ENCODE measurements around the gene KIF13A. TPM values are rescaled to one million over a fixed set of nuclear protein-coding genes. Genes with fewer than 3 reads are reported as not detected.
"Not testable (repeated sequence)": the region's sequence is repeated elsewhere in the genome, so short reads cannot be mapped to it uniquely, and the experiment has no call there.

KIF13A gene
- polyA plus RNA-seq, 4 donors = 24.9 to 34.9 (median 28.7) TPM

DNA sequence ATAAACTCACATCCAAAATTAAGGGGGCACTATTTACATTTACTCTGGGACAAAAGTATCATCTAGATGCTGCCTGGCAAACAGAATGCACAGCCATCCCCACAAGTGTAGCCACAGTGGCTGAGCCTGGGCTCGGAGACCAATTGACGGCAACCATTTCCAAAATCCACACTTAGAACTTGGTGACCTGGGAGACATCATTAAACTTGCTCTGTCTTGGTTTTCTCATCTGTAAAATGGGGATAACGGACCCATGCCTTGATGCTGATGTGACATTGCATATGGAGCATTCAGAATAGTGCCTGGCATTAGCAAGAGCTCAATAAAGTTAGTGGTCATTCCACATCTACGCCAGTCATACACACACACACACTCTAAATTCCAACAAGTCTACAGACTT is 140.7 kb downstream of the KIF13A start:
- Histone ChIP-seq H3K27ac (ENCODE audit: low read depth in 1 of 3, low read length in 2 of 3) (no peak overlapping the region), H3K4me1 (ENCODE audit: control insufficient read depth in 3 of 3, insufficient read depth in 2 of 3, low read depth in 1 of 3, low read length in 2 of 3) (peaks cover 0 to 4% (median 0%) of the 10 kb centered on the region in 3 donors), H3K36me3 (ENCODE audit: control insufficient read depth in 3 of 3, insufficient read depth in 2 of 3, low read depth in 1 of 3, low read length in 3 of 3) (peaks cover 0 to 25% (median 6%) of the 10 kb centered on the region in 3 donors), H3K9me3 (ENCODE audit: control insufficient read depth in 2 of 2, insufficient read depth in 1 of 2, low read depth in 1 of 2, low read length in 1 of 2) (no peaks in the 10 kb centered on the region), H3K27me3 (ENCODE audit: control insufficient read depth in 3 of 3, insufficient read depth in 3 of 3, low read length in 3 of 3) (no peaks in the 10 kb centered on the region), H3K4me3 (ENCODE audit: low read depth in 1 of 3, low read length in 3 of 3) (no peak overlapping the region)
- 96 to 97% (median 96%) methylated on average over 4 of the region's 4 CpGs for WGBS, 3 donors
- DNase-seq (no peak), FAIRE-seq (no peak)

- WGBS, 3 donors = 71 to 77% (median 76%) methylated on average over 4 of the region's 4 CpGs
- no peak overlapping the region for H3K4me3 ChIP-seq (ENCODE audit: low read depth in 1 of 3, low read length in 3 of 3)
- no peak for FAIRE-seq
- DNase-seq = peak; percentile 11 to 12
- H3K27ac ChIP-seq (ENCODE audit: low read depth in 1 of 3, low read length in 2 of 3) = no peak overlapping the region
- no peaks in the 10 kb centered on the region for H3K9me3 ChIP-seq (ENCODE audit: control insufficient read depth in 2 of 2, insufficient read depth in 1 of 2, low read depth in 1 of 2, low read length in 1 of 2)
- peaks cover 0 to 24% (median 6%) of the 10 kb centered on the region in 3 donors for H3K36me3 ChIP-seq (ENCODE audit: control insufficient read depth in 3 of 3, insufficient read depth in 2 of 3, low read depth in 1 of 3, low read length in 3 of 3)
- H3K4me1 ChIP-seq (ENCODE audit: control insufficient read depth in 3 of 3, insufficient read depth in 2 of 3, low read depth in 1 of 3, low read length in 2 of 3) = peaks cover 0 to 4% (median 0%) of the 10 kb centered on the region in 3 donors
- no peaks in the 10 kb centered on the region for H3K27me3 ChIP-seq (ENCODE audit: control insufficient read depth in 3 of 3, insufficient read depth in 3 of 3, low read length in 3 of 3)
Measured at GRCh38 chr6:17845598-17845997, 141.8 kb downstream of the KIF13A start.

- not testable (repeated sequence) for H3K27ac ChIP-seq (ENCODE audit: low read depth in 1 of 3, low read length in 2 of 3); H3K27me3 ChIP-seq (ENCODE audit: control insufficient read depth in 3 of 3, insufficient read depth in 3 of 3, low read length in 3 of 3); H3K4me3 ChIP-seq (ENCODE audit: low read depth in 1 of 3, low read length in 3 of 3); H3K9me3 ChIP-seq (ENCODE audit: control insufficient read depth in 2 of 2, insufficient read depth in 1 of 2, low read depth in 1 of 2, low read length in 1 of 2); DNase-seq; H3K4me1 ChIP-seq (ENCODE audit: control insufficient read depth in 3 of 3, insufficient read depth in 2 of 3, low read depth in 1 of 3, low read length in 2 of 3); FAIRE-seq
- peaks cover 0 to 18% (median 2%) of the 10 kb centered on the region in 3 donors for H3K36me3 ChIP-seq (ENCODE audit: control insufficient read depth in 3 of 3, insufficient read depth in 2 of 3, low read depth in 1 of 3, low read length in 3 of 3)
- 84 to 86% (median 86%) methylated on average over 7 of the region's 7 CpGs for WGBS, 3 donors
Measured at GRCh38 chr6:17844967-17845366, 142.5 kb downstream of the KIF13A start.

GRCh38 chr6:17842934-17843821 is 144.3 kb downstream of the KIF13A start:
- 31 to 62% (median 46%) methylated on average over 8 of the region's 8 CpGs for WGBS, 3 donors
- DNase-seq (peak; percentile 45 to 50), FAIRE-seq (no peak)
- Histone ChIP-seq H3K4me3 (ENCODE audit: low read depth in 1 of 3, low read length in 3 of 3) (no peak overlapping the region), H3K27me3 (ENCODE audit: control insufficient read depth in 3 of 3, insufficient read depth in 3 of 3, low read length in 3 of 3) (no peaks in the 10 kb centered on the region), H3K4me1 (ENCODE audit: control insufficient read depth in 3 of 3, insufficient read depth in 2 of 3, low read depth in 1 of 3, low read length in 2 of 3) (peaks cover 0 to 4% (median 0%) of the 10 kb centered on the region in 3 donors), H3K9me3 (ENCODE audit: control insufficient read depth in 2 of 2, insufficient read depth in 1 of 2, low read depth in 1 of 2, low read length in 1 of 2) (no peaks in the 10 kb centered on the region), H3K36me3 (ENCODE audit: control insufficient read depth in 3 of 3, insufficient read depth in 2 of 3, low read depth in 1 of 3, low read length in 3 of 3) (peaks cover 0 to 6% (median 2%) of the 10 kb centered on the region in 3 donors), H3K27ac (ENCODE audit: low read depth in 1 of 3, low read length in 2 of 3) (peak overlapping the region in 2 of 3 donors; percentile 11 to 58)

GRCh38 chr6:17842014-17842776 is 145.2 kb downstream of the KIF13A start:
- Histone ChIP-seq H3K27ac (ENCODE audit: low read depth in 1 of 3, low read length in 2 of 3) (no peak overlapping the region), H3K4me1 (ENCODE audit: control insufficient read depth in 3 of 3, insufficient read depth in 2 of 3, low read depth in 1 of 3, low read length in 2 of 3) (peaks cover 0 to 4% (median 0%) of the 10 kb centered on the region in 3 donors), H3K36me3 (ENCODE audit: control insufficient read depth in 3 of 3, insufficient read depth in 2 of 3, low read depth in 1 of 3, low read length in 3 of 3) (peaks cover 0 to 12% (median 2%) of the 10 kb centered on the region in 3 donors), H3K4me3 (ENCODE audit: low read depth in 1 of 3, low read length in 3 of 3) (no peak overlapping the region), H3K27me3 (ENCODE audit: control insufficient read depth in 3 of 3, insufficient read depth in 3 of 3, low read length in 3 of 3) (no peaks in the 10 kb centered on the region), H3K9me3 (ENCODE audit: control insufficient read depth in 2 of 2, insufficient read depth in 1 of 2, low read depth in 1 of 2, low read length in 1 of 2) (no peaks in the 10 kb centered on the region)
- FAIRE-seq (no peak), DNase-seq (no peak)
- 92 to 99% (median 97%) methylated on average over 3 of the region's 3 CpGs for WGBS, 3 donors

DNA sequence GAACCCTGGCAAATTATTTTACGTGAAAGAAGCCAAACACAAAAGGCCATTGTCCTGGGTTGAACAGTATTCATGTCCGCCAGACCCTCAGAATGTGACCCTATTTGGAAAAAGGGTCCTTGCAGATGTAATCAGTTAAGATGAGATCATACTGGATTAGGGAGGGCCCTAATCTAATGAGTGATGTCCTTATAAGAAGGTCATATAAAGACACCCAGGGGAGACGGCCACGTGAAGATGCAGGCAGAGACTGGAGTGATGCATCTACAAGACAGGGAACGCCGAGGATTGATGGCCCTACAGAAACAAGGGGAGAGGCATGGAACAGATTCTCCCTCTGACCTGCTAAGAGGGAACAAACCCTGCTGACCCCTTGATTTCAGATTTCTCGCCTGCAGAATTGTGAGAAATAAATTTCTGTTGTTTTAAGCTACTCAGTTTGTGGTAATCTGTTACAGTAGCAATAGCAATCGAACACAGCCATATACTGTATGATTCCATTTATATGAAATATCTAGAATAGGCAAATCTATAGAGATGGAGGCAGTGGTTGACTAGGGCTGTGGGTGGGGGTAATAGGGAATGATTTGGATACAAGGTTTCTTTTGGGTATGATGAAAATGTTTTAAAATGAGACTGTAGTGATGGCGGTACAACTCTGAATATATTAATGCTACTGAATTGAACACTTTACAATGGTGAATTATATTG is 147.8 kb downstream of the KIF13A start:
- no peak overlapping the region for H3K4me3 ChIP-seq (ENCODE audit: low read depth in 1 of 3, low read length in 3 of 3)
- H3K27ac ChIP-seq (ENCODE audit: low read depth in 1 of 3, low read length in 2 of 3) = no peak overlapping the region
- DNase-seq (no peak), FAIRE-seq (no peak)
- no peaks in the 10 kb centered on the region for H3K9me3 ChIP-seq (ENCODE audit: control insufficient read depth in 2 of 2, insufficient read depth in 1 of 2, low read depth in 1 of 2, low read length in 1 of 2)
- peaks cover 0 to 4% (median 0%) of the 10 kb centered on the region in 3 donors for H3K4me1 ChIP-seq (ENCODE audit: control insufficient read depth in 3 of 3, insufficient read depth in 2 of 3, low read depth in 1 of 3, low read length in 2 of 3)
- peaks cover 0 to 15% (median 3%) of the 10 kb centered on the region in 3 donors for H3K36me3 ChIP-seq (ENCODE audit: control insufficient read depth in 3 of 3, insufficient read depth in 2 of 3, low read depth in 1 of 3, low read length in 3 of 3)
- H3K27me3 ChIP-seq (ENCODE audit: control insufficient read depth in 3 of 3, insufficient read depth in 3 of 3, low read length in 3 of 3) = no peaks in the 10 kb centered on the region
- 91 to 95% (median 92%) methylated on average over 9 of the region's 9 CpGs for WGBS, 3 donors

DNA sequence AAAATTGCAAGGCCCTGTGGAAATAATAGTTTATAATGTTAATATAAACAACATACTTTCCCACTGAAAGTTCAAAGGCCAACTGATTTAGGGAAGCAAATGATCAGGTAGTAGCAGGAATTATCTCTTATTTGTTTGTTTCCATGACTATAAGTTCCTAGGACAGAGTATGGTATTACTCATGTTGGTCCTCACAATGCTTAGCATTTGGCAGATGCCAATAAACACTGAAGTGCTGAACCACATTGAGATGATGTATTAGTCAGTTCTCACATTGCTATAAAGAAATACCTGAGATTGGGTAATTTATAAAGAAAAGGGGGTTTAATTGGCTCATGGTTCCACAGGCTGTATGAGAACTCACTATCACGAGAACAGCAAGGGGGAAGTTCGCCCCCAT is 151.1 kb downstream of the KIF13A start:
- Histone ChIP-seq H3K4me1 (ENCODE audit: control insufficient read depth in 3 of 3, insufficient read depth in 2 of 3, low read depth in 1 of 3, low read length in 2 of 3) (no peaks in the 10 kb centered on the region), H3K27me3 (ENCODE audit: control insufficient read depth in 3 of 3, insufficient read depth in 3 of 3, low read length in 3 of 3) (no peaks in the 10 kb centered on the region), H3K4me3 (ENCODE audit: low read depth in 1 of 3, low read length in 3 of 3) (no peak overlapping the region), H3K9me3 (ENCODE audit: control insufficient read depth in 2 of 2, insufficient read depth in 1 of 2, low read depth in 1 of 2, low read length in 1 of 2) (no peaks in the 10 kb centered on the region), H3K36me3 (ENCODE audit: control insufficient read depth in 3 of 3, insufficient read depth in 2 of 3, low read depth in 1 of 3, low read length in 3 of 3) (peaks cover 0 to 26% (median 4%) of the 10 kb centered on the region in 3 donors), H3K27ac (ENCODE audit: low read depth in 1 of 3, low read length in 2 of 3) (no peak overlapping the region)
- DNase-seq (peak in 1 of 2 donors; percentile 29), FAIRE-seq (no peak)
- WGBS, 3 donors = 66 to 86% (median 79%) methylated on average over 2 of the region's 2 CpGs

- FAIRE-seq = no peak
Measured at GRCh38 chr6:17835784-17836183, 151.7 kb downstream of the KIF13A start.

More at GRCh38 chr6:17835784-17836183, 151.7 kb downstream of the KIF13A start:
- no peaks in the 10 kb centered on the region for H3K4me1 ChIP-seq (ENCODE audit: control insufficient read depth in 3 of 3, insufficient read depth in 2 of 3, low read depth in 1 of 3, low read length in 2 of 3)
- no peaks in the 10 kb centered on the region for H3K9me3 ChIP-seq (ENCODE audit: control insufficient read depth in 2 of 2, insufficient read depth in 1 of 2, low read depth in 1 of 2, low read length in 1 of 2)
- H3K27ac ChIP-seq (ENCODE audit: low read depth in 1 of 3, low read length in 2 of 3) = no peak overlapping the region
- H3K36me3 ChIP-seq (ENCODE audit: control insufficient read depth in 3 of 3, insufficient read depth in 2 of 3, low read depth in 1 of 3, low read length in 3 of 3) = peaks cover under 1 to 27% (median 6%) of the 10 kb centered on the region in 3 donors
- H3K4me3 ChIP-seq (ENCODE audit: low read depth in 1 of 3, low read length in 3 of 3) = no peak overlapping the region
- no peak for DNase-seq
- no peaks in the 10 kb centered on the region for H3K27me3 ChIP-seq (ENCODE audit: control insufficient read depth in 3 of 3, insufficient read depth in 3 of 3, low read length in 3 of 3)

Data from small intestine (tissue), 7 donors.